ENCODE measurements around the gene PEX12. TPM values are rescaled to one million over a fixed set of nuclear protein-coding genes. Genes with fewer than 3 reads are reported as not detected.
"Not testable (repeated sequence)": the region's sequence is repeated elsewhere in the genome, so short reads cannot be mapped to it uniquely, and the experiment has no call there.

The PEX12 gene
- total RNA-seq, 2 experiments from 2014 or later, result 3.8 to 4.5 TPM

DNA sequence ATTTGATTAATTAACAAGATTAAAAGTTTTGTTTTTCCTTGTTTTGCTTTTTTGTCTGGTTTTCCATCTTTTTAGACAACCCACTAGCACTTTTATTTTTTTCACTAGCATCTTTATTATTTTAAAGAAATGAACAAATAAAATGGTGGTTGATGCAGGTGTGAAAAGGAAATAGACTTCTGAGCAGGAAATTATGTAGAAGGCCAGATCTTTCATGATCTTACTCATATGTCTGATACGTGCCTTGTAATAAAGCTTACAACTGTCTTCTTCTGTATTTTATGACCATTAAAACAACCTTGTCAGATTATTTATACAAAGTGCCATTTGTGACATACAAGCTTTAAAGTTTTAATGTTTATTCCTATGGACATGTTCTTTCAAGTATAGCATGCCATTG is 47.2 kb downstream of the PEX12 start:
- peaks cover 62% of the 10 kb centered on the region for H3K4me1 Mint-ChIP-seq
- H3K27me3 Mint-ChIP-seq, result no peaks in the 10 kb centered on the region
- peaks cover 7% of the 10 kb centered on the region for H3K9me3 Mint-ChIP-seq
- H3K27ac Mint-ChIP-seq, result peak overlapping the region; percentile 71
- peaks cover 86% of the 10 kb centered on the region for H3K36me3 Mint-ChIP-seq (ENCODE audit: low read depth)
- ChIA-PET POLR2A (interaction anchor here (0.6 to 2.5 kb wide), 11 partner anchors 8 to 411 kb away, joined by 3 to 15 read pairs (median 5); partner anchors contain the start of genes RAD51D, SLFN11 and SLFN5), CTCF (interaction anchor here (1.2 to 1.8 kb wide), 3 partner anchors 8 to 390 kb away, joined by 3 to 9 read pairs (median 4); partner anchors contain the start of gene NLE1)
- DNase-seq, result no peak
- peak overlapping the region; percentile 65 for H3K4me3 Mint-ChIP-seq

- no peaks in the 10 kb centered on the region for H3K27me3 Mint-ChIP-seq
- ChIA-PET POLR2A (interaction anchor here (0.6 to 2.5 kb wide), 3 partner anchors 8 to 315 kb away, joined by 3 to 15 read pairs (median 3); no protein-coding TSS in a partner anchor), CTCF (interaction anchor here (0.7 kb wide), 1 partner anchor 26 kb away, joined by 6 read pairs; no protein-coding TSS in a partner anchor)
- peaks cover 89% of the 10 kb centered on the region for H3K36me3 Mint-ChIP-seq (ENCODE audit: low read depth)
- no peak overlapping the region for H3K4me3 Mint-ChIP-seq
- H3K4me1 Mint-ChIP-seq, result peaks cover 75% of the 10 kb centered on the region
- peak overlapping the region; percentile 71 for H3K27ac Mint-ChIP-seq
- H3K9me3 Mint-ChIP-seq, result peaks cover 7% of the 10 kb centered on the region
- DNase-seq, result no peak
These were observed 48.5 kb downstream of the PEX12 start for GRCh38 chr17:35529866-35530265.

- peaks cover 89% of the 10 kb centered on the region for H3K36me3 Mint-ChIP-seq (ENCODE audit: low read depth)
- not testable (repeated sequence) for DNase-seq, H3K9me3 Mint-ChIP-seq, H3K27me3 Mint-ChIP-seq
- peak overlapping the region; percentile 29 for H3K27ac Mint-ChIP-seq
- ChIA-PET POLR2A (interaction anchor here (0.6 to 1.2 kb wide), 2 partner anchors 10 to 315 kb away, joined by 3 read pairs; no protein-coding TSS in a partner anchor), CTCF (interaction anchor here (0.7 kb wide), 1 partner anchor 27 kb away, joined by 6 read pairs; no protein-coding TSS in a partner anchor)
- peak overlapping the region; percentile 25 for H3K4me3 Mint-ChIP-seq
- H3K4me1 Mint-ChIP-seq, result peaks cover 81% of the 10 kb centered on the region
These were observed 49.0 kb downstream of the PEX12 start for GRCh38 chr17:35529326-35529725.

Other genes with a start within 250 kb of the PEX12 start
- gene SLFN11, start 204.9 kb downstream of the PEX12 start, total RNA-seq, result 10 to 100 TPM; 67.5 to 72.6 TPM
- 10 to 100 TPM; 22.7 to 23.1 TPM for gene SLFN12, start 146.1 kb downstream of the PEX12 start, total RNA-seq
- 10 to 100 TPM; 82.6 to 96.7 TPM for gene SLFN13, start 129.8 kb downstream of the PEX12 start, total RNA-seq
- gene SLFN12L, start 40.9 kb downstream of the PEX12 start, total RNA-seq, result 100 to 1,000 TPM; 103 to 110 TPM
- gene SLFN14, start 17.8 kb downstream of the PEX12 start, total RNA-seq, result not detected
- gene AP2B1, start 8.8 kb upstream of the PEX12 start, total RNA-seq, result 100 to 1,000 TPM; 196 to 203 TPM
- gene RASL10B, start 153.1 kb upstream of the PEX12 start, total RNA-seq, result under 1 TPM; 0.08 to 0.33 TPM
- not detected for gene GAS2L2, start 174.7 kb upstream of the PEX12 start, total RNA-seq
- gene C17orf50, start 182.3 kb upstream of the PEX12 start, total RNA-seq, result not detected
- not detected for gene MMP28, start 217.1 kb upstream of the PEX12 start, total RNA-seq
- 100 to 1,000 TPM; 244 to 252 TPM for gene TAF15, start 230.9 kb upstream of the PEX12 start, total RNA-seq